ENCODE data around the gene PROM1.

GRCh38 chr4:16055471-16055870 is 28.4 kb downstream of the PROM1 start:
- TF ChIP-seq CTCF (conservative IDR thresholded peaks at IDR 0.05; ENCODE audit: low read depth in 2 of 2) (no peak), EZH2 (IDR thresholded peaks at IDR 0.05; ENCODE audit: low read depth, unreplicated experiment) (no peak), EZH2phosphoT487 (IDR thresholded peaks at IDR 0.05; ENCODE audit: unreplicated experiment) (no peak)
